ENCODE data around the gene ASCC3.
A peak's percentile ranks its signal among the peaks of the same experiment; 100 is the strongest.
"Not testable (repeated sequence)": the region's sequence is repeated elsewhere in the genome, so short reads cannot be mapped to it uniquely, and the experiment has no call there.

Gene ASCC3

DNA sequence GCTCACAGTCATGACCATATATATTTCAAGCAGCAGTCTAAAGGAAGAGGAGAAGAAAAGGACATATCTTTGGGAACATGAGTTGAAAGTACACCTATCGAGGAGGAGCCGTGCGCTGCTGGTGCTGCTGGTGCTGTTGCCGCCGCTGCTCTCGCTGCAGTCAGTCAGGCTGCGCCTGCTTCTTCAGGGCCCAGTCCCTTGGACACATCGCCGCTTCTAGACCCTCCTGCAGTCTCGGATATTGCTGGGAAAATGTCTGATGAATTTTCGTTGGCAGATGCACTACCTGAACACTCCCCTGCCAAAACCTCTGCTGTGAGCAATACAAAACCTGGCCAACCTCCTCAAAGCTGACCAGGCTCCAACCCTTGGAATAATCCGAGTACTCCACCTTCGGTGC, 8.2 kb upstream of the ASCC3 start:
- DNase-seq (ENCODE audit: low spot score) = no peak

GRCh38 chr6:100886076-100886475, 4.9 kb upstream of the ASCC3 start:
- DNase-seq (ENCODE audit: low spot score) = peak; percentile 18

GRCh38 chr6:100883347-100883746, 2.2 kb upstream of the ASCC3 start:
- DNase-seq (ENCODE audit: low spot score) = no peak

- DNase-seq (ENCODE audit: low spot score) = no peak
Measured at GRCh38 chr6:100881707-100882040, 545 bp upstream of the ASCC3 start.

GRCh38 chr6:100880149-100880852, 828 bp downstream of the ASCC3 start:
- no peak for DNase-seq (ENCODE audit: low spot score)

DNA sequence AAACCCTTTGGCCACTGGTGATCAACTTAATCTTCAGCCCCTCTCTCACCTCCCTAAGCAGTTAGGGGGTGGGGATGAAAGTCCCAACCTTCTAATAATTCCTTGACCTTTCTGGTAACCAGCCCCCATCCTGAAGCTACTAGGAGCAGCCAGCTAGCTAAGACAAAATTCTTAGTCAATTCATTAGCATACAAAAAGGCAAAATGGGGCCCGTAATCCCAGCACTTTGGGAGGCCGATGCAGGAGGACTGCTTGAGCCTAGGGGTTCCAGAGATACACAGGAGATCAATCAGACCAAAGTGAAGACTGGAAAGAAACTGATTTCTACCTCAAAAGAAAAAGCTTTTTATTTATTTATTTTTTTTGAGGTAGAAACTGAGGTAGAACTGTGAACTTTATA, 1.8 kb downstream of the ASCC3 start:
- no peak for DNase-seq (ENCODE audit: low spot score)

- DNase-seq (ENCODE audit: low spot score) = no peak
Measured at GRCh38 chr6:100877851-100878250, 3.3 kb downstream of the ASCC3 start.

- no peak for DNase-seq (ENCODE audit: low spot score)
Measured at GRCh38 chr6:100876251-100876650, 4.9 kb downstream of the ASCC3 start.

GRCh38 chr6:100865525-100865924, 15.6 kb downstream of the ASCC3 start:
- no peak for DNase-seq (ENCODE audit: low spot score)

GRCh38 chr6:100862063-100862462, 19.1 kb downstream of the ASCC3 start:
- no peak for DNase-seq (ENCODE audit: low spot score)

DNA sequence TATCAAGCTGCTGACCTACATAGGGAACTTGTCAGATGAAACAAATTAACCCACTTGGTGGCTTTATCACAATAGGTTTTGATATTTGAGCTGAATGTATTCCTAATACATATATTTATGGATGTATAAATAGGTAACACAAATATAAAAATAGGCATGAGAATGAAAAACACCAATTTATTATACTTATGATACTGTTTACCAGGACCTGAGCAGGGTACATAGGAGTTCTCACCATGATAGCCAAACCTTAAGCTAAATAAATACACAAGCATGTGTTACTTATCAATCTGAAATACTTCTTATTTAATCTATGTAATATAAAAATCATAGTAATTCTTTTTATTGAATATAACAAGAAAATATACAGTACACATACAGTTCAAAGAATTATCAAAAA, 25.0 kb downstream of the ASCC3 start:
- DNase-seq (ENCODE audit: low spot score) = no peak

- no peak for DNase-seq (ENCODE audit: low spot score)
Measured at GRCh38 chr6:100851819-100852218, 29.3 kb downstream of the ASCC3 start.

DNA sequence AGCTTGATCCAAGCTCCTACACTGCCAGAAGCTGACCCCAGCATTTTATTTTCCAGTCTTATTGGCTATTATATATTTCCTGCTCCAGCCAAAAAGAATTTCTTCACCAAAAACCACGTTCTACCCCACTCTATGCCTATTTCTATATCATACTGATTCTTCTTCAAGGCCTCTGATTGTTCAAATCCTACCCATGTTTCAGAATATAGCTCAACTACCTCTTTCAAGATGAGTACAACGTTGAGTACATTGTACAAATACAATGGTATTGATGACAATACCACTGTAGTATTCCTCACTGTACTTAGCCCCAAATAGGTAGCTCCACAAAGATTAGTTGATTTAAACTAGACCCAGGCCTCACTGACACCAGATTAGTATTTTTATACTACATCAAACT, 31.0 kb downstream of the ASCC3 start:
- no peak for DNase-seq (ENCODE audit: low spot score)

GRCh38 chr6:100846276-100846675, 34.9 kb downstream of the ASCC3 start:
- no peak for DNase-seq (ENCODE audit: low spot score)

DNA sequence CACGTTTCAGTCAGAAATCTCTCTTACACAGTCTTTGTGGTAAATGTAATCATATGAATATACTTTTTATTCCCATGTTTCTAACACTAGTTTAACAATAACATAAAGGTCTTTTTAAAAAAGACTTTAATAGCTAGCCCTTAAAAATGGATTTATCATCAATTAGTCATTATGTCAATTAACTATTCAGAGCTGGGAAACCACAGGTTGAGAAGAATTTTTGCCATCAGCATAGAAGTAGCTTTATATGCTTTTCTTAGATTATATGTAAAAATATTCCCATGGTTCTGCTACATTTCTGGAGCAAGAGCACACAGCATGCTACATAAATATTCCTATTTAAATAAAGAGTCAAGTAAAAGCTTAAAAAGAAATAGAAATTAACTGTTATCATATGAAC, 35.5 kb downstream of the ASCC3 start:
- no peak for DNase-seq (ENCODE audit: low spot score)

DNA sequence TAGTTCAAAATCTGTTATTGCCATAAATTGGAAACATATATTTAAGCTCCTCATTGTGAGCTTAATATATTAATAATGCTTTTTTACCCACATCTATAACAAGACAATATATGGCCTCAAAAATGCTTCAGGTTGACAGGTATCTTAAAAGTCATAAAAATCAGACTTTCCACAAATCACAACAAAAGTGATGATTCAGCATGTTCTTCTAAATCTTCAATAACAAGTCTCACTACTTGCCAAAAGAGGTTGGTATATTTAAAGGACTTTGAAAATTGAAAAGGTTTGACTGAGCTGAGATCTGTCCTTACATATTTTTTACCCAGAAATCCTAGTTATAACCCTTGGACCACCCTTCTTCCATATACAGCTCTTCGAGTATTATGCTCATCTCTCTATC, 41.7 kb downstream of the ASCC3 start:
- no peak for DNase-seq (ENCODE audit: low spot score)

DNA sequence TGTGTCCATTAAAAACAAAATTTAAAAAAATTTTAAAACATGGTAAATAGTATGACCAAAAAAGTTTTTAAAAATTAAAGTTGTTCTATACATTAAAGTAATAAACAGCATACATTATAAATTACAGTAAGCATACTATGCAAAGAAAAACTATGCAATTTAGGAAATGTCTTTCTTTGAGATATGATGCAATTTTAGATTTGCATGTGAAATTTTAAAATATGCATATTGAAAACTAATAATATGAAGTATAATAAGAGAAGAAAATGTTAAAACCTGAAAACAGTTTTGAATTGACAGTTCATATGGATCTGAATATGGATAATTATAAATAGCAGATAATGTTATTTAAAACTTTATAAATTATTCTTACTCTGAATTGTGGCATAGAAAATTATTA, 43.1 kb downstream of the ASCC3 start:
- no peak for DNase-seq (ENCODE audit: low spot score)

- peak; percentile 12 for DNase-seq (ENCODE audit: low spot score)
Measured at GRCh38 chr6:100833972-100834574, 47.1 kb downstream of the ASCC3 start.

DNA sequence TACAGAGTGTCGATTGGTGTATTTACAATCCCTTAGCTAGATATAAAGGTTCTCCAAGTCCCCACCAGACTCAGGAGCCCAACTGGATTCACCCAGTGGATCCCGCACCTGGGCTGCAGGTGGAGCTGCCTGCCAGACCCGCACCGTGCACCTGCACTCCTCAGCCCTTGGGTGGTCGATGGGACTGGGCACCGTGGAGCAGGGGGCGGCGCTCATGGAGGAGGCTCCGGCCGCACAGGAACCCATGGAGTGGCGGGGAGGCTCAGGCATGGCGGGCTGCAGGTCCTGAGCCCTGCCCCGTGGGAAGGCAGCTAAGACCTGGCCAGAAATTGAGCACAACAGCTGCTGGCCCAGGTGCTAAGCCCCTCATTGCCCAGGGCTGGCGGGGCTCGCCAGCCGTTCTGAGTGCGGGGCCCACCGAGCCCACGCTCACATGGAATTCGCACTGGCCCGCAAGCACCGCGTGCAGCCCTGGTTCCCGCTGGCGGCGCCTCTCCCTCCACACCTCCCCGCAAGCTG, 52.0 kb downstream of the ASCC3 start:
- not testable (repeated sequence) for DNase-seq (ENCODE audit: low spot score)

DNA sequence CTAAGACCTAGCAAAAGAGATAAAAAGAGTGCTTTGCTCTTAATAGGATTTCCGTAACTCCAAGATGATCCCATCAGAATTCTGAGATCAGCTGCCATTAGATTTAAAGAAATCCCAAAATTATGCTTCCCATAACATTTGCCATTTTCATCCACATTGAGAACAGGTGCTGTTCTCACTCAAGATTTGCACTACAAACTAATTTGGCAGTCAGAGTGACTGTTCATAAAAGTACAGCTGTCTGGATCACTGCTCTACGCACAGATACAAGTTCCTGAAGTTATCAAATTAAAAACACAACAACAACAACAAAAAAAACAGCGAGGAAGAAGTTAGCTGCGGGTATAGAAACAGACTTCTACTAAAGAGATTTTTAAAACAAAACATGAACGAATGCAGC, 58.1 kb downstream of the ASCC3 start:
- no peak for DNase-seq (ENCODE audit: low spot score)

- DNase-seq (ENCODE audit: low spot score) = no peak
Measured at GRCh38 chr6:100818066-100818465, 63.1 kb downstream of the ASCC3 start.

GRCh38 chr6:100810015-100810414, 71.1 kb downstream of the ASCC3 start:
- DNase-seq (ENCODE audit: low spot score) = no peak

DNA sequence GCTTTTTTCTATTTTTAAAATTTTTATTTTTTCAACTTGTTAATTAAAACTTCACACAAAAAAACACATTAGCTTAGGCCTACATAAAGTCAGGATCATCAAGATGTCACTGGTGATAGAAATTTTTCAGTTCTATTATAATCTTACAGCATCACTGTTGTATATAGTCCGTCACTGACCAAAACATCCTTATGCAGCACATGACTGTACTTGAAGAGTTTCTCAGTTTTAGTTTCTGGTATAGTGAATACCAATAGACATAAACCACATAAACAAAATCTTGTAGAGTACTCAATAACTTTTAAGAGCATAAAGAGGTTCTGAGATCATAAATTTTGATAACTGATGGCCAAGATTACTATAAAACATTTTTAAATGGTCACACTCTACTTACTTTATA, 71.8 kb downstream of the ASCC3 start:
- DNase-seq (ENCODE audit: low spot score) = no peak

All from AG08395 (cell line).